ENCODE measurements around the gene JUNB. TPM values are rescaled to one million over a fixed set of nuclear protein-coding genes. Genes with fewer than 3 reads are reported as not detected.
A peak's percentile ranks its signal among the peaks of the same experiment; 100 is the strongest.

JUNB gene
- total and polyA plus RNA-seq, 2 of the 13 experiments (the other 11 are each of a cell fraction or from before 2014, with no cell fraction given), result 7.7 to 8.2 TPM

GRCh38 chr19:12825254-12826131 is 34.2 kb downstream of the JUNB start:
- H3K9ac ChIP-seq (ENCODE audit: insufficient read depth, low read depth, low read length), result no peak overlapping the region
- ChIA-PET CTCF (ENCODE audit: low intra/inter-chr PET ratio, low total read pairs) (interaction anchor here (1.0 kb wide), 1 partner anchor 12 kb away, joined by 3 read pairs; no protein-coding TSS in a partner anchor), POLR2A (no interaction called here)
- no peaks in the 10 kb centered on the region for H3K9me3 ChIP-seq (ENCODE audit: low read length)
- H2AFZ ChIP-seq (ENCODE audit: low read length), result no peak overlapping the region
- no peaks in the 10 kb centered on the region for H4K20me1 ChIP-seq (ENCODE audit: insufficient read depth, low read length)
- H3K79me2 ChIP-seq (ENCODE audit: insufficient read depth, low read length), result no peaks in the 10 kb centered on the region
- peaks cover 0 to 9% of the 10 kb centered on the region in 2 experiments; a peak in 1 of 5 replicates for H3K27me3 ChIP-seq (ENCODE audit: control insufficient read depth in 1 of 2, insufficient read depth in 2 of 2, low read length in 2 of 2)
- in situ Hi-C loops (cut with HindIII; ENCODE audit: extremely low pct_ligation_motif_present, low pct_unique_long_range_greater_than_20kb) (no loop called here), intact Hi-C loops (cut with micrococcal nuclease; ENCODE audit: unreplicated experiment) (no loop called here)
- no peaks in the 10 kb centered on the region for H3K36me3 ChIP-seq (replicated peaks in 1 of 2; ENCODE audit: control insufficient read depth in 1 of 2, insufficient read depth in 2 of 2, low read length in 2 of 2)
- ATAC-seq (peak; percentile 76), DNase-seq (ENCODE audit: low spot score) (no peak), FAIRE-seq (no peak)
- peaks cover 29% of the 10 kb centered on the region for H3K4me1 ChIP-seq (ENCODE audit: insufficient read depth, low read length)
- WGBS (ENCODE audit: low lambda C conversion rate), result 15% methylated on average over 32 of the region's 46 CpGs
- peak overlapping the region; percentile 69; the same call in 1 of the 2 replicates for H3K4me2 ChIP-seq (ENCODE audit: low read depth, low read length)
- BruUV-seq (replicated peaks), result no TSS peak
- H3K4me3 ChIP-seq (replicated peaks in 1 of 3; ENCODE audit: insufficient read depth in 1 of 3, low read depth in 2 of 3, low read length in 3 of 3), result peak overlapping the region in 1 of 3 experiments; percentile 64; a peak in 2 of 6 replicates
- H3K27ac ChIP-seq (ENCODE audit: extremely low read length, insufficient read depth, low read length), result no peak overlapping the region
- TF ChIP-seq JARID2 (CRISPR knock-in tag; IDR thresholded peaks at IDR 0.05; ENCODE audit: insufficient replicate concordance), result no peak
- no peak for TF ChIP-seq CREM (IDR thresholded peaks at IDR 0.05)
- no peak for TF ChIP-seq CREM (CRISPR knock-in tag; IDR thresholded peaks at IDR 0.05)
- no peak for TF ChIP-seq MEIS1 (CRISPR knock-in tag; IDR thresholded peaks at IDR 0.05; ENCODE audit: borderline replicate concordance)
- TF ChIP-seq HOXD1 (CRISPR knock-in tag; IDR thresholded peaks at IDR 0.05), result no peak; the same call in 1 of the 2 replicates
- TF ChIP-seq MAFF (IDR thresholded peaks at IDR 0.05; ENCODE audit: low read depth, low read length), result no peak
- 0 out of 2 replicates have a peak, but pooled peaks have one; percentile 56 for TF ChIP-seq CBFB (CRISPR knock-in tag; IDR thresholded peaks at IDR 0.05)
- TF ChIP-seq NCOA5 (CRISPR knock-in tag; IDR thresholded peaks at IDR 0.05), result no peak
- TF ChIP-seq ZNF432 (CRISPR knock-in tag; IDR thresholded peaks at IDR 0.05; ENCODE audit: borderline replicate concordance), result no peak
- TF ChIP-seq ZNF775 (CRISPR knock-in tag; IDR thresholded peaks at IDR 0.05; ENCODE audit: borderline replicate concordance), result no peak
- TF ChIP-seq SRSF9 (IDR thresholded peaks at IDR 0.05; ENCODE audit: borderline replicate concordance, insufficient read depth, low read depth, low read length, poor library complexity, severe bottlenecking), result no peak
- no peak for TF ChIP-seq ZNF367 (CRISPR knock-in tag; IDR thresholded peaks at IDR 0.05; ENCODE audit: borderline replicate concordance)
- TF ChIP-seq ZFP37 (CRISPR knock-in tag; IDR thresholded peaks at IDR 0.05; ENCODE audit: borderline replicate concordance), result no peak
- no peak for TF ChIP-seq HOXA5 (CRISPR knock-in tag; IDR thresholded peaks at IDR 0.05)
- TF ChIP-seq, protein P1, sequence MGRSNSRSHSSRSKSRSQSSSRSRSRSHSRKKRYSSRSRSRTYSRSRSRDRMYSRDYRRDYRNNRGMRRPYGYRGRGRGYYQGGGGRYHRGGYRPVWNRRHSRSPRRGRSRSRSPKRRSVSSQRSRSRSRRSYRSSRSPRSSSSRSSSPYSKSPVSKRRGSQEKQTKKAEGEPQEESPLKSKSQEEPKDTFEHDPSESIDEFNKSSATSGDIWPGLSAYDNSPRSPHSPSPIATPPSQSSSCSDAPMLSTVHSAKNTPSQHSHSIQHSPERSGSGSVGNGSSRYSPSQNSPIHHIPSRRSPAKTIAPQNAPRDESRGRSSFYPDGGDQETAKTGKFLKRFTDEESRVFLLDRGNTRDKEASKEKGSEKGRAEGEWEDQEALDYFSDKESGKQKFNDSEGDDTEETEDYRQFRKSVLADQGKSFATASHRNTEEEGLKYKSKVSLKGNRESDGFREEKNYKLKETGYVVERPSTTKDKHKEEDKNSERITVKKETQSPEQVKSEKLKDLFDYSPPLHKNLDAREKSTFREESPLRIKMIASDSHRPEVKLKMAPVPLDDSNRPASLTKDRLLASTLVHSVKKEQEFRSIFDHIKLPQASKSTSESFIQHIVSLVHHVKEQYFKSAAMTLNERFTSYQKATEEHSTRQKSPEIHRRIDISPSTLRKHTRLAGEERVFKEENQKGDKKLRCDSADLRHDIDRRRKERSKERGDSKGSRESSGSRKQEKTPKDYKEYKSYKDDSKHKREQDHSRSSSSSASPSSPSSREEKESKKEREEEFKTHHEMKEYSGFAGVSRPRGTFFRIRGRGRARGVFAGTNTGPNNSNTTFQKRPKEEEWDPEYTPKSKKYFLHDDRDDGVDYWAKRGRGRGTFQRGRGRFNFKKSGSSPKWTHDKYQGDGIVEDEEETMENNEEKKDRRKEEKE (IDR thresholded peaks at IDR 0.05), result no peak
- no peak for TF ChIP-seq ZBTB3 (CRISPR knock-in tag; IDR thresholded peaks at IDR 0.05; ENCODE audit: borderline replicate concordance, low read depth)
- TF ChIP-seq, protein P2, sequence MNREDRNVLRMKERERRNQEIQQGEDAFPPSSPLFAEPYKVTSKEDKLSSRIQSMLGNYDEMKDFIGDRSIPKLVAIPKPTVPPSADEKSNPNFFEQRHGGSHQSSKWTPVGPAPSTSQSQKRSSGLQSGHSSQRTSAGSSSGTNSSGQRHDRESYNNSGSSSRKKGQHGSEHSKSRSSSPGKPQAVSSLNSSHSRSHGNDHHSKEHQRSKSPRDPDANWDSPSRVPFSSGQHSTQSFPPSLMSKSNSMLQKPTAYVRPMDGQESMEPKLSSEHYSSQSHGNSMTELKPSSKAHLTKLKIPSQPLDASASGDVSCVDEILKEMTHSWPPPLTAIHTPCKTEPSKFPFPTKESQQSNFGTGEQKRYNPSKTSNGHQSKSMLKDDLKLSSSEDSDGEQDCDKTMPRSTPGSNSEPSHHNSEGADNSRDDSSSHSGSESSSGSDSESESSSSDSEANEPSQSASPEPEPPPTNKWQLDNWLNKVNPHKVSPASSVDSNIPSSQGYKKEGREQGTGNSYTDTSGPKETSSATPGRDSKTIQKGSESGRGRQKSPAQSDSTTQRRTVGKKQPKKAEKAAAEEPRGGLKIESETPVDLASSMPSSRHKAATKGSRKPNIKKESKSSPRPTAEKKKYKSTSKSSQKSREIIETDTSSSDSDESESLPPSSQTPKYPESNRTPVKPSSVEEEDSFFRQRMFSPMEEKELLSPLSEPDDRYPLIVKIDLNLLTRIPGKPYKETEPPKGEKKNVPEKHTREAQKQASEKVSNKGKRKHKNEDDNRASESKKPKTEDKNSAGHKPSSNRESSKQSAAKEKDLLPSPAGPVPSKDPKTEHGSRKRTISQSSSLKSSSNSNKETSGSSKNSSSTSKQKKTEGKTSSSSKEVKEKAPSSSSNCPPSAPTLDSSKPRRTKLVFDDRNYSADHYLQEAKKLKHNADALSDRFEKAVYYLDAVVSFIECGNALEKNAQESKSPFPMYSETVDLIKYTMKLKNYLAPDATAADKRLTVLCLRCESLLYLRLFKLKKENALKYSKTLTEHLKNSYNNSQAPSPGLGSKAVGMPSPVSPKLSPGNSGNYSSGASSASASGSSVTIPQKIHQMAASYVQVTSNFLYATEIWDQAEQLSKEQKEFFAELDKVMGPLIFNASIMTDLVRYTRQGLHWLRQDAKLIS (CRISPR knock-in tag; IDR thresholded peaks at IDR 0.05), result no peak
- no peak for TF ChIP-seq TSC22D2 (CRISPR knock-in tag; IDR thresholded peaks at IDR 0.05; ENCODE audit: borderline replicate concordance)

Data from HepG2 (cell line).